Activated T-helper 1 cell treated with anti-CD3 and anti-CD28 coated beads, Interleukin-12 subunit alpha, Interleukin-12 subunit beta, Interleukin-2, Interleukin-4 antibody, amounts not matched to agents 30 ng/mL and 10 ng/mL and 1 ng/mL, durations not matched to agents 14 hours and 24 hours and 36 hours (primary cell): ENCODE data around the gene SLC22A6. TPM values are rescaled to one million over a fixed set of nuclear protein-coding genes. Genes with fewer than 3 reads are reported as not detected.
"Not testable (repeated sequence)": the region's sequence is repeated elsewhere in the genome, so short reads cannot be mapped to it uniquely, and the experiment has no call there.

ENCODE experiments used
- DNase-seq: peaks from one replicate; pipeline ENCODE4 v3.0.0; 2021; ENCODE audit warnings: low spot score
- H3K27ac Mint-ChIP-seq: one replicate; pipeline ENCODE4 v1.8.0; 2021; ENCODE audit warnings: mild to moderate bottlenecking, mixed read lengths
- H3K27me3 Mint-ChIP-seq: one replicate; pipeline ENCODE4 v1.8.0; 2022; ENCODE audit warnings: mild to moderate bottlenecking, moderate library complexity, mixed read lengths; ENCODE audit not compliant: insufficient read depth
- H3K36me3 Mint-ChIP-seq: one replicate; pipeline ENCODE4 v1.8.0; 2021; ENCODE audit warnings: low read depth, mixed read lengths
- H3K4me1 Mint-ChIP-seq: one replicate; pipeline ENCODE4 v1.8.0; 2021; ENCODE audit warnings: low read depth, mixed read lengths
- H3K4me3 Mint-ChIP-seq: one replicate; pipeline ENCODE4 v1.8.0; 2021; ENCODE audit warnings: mild to moderate bottlenecking, moderate library complexity, mixed read lengths
- H3K9me3 Mint-ChIP-seq: one replicate; pipeline ENCODE4 v1.8.0; 2021; ENCODE audit warnings: mixed read lengths
- intact Hi-C: fragments of 100-400 bp; cut with micrococcal nuclease; formaldehyde crosslinking; loops from one replicate; pipeline ENCODE4 v1.15.1; 2024
- total RNA-seq: library from RNA; stranded (reverse); gene quantifications from 2 replicates; pipeline ENCODE4 v1.2.3, GENCODE V29; 2022

The SLC22A6 gene
- total RNA-seq, 1 donor from 2014 or later = not detected

GRCh38 chr11:62974848-62975522 is 9.8 kb downstream of the SLC22A6 start:
- DNase-seq = no peak
- no peaks in the 10 kb centered on the region for H3K9me3 Mint-ChIP-seq

GRCh38 chr11:62965574-62965973 is 19.2 kb downstream of the SLC22A6 start:
- no peak for DNase-seq
- Mint-ChIP-seq H3K27ac (no peak overlapping the region), H3K4me3 (no peak overlapping the region), H3K27me3 (peaks cover 20% of the 10 kb centered on the region), H3K36me3 (no peaks in the 10 kb centered on the region), H3K4me1 (no peaks in the 10 kb centered on the region), H3K9me3 (no peaks in the 10 kb centered on the region)
- intact Hi-C loops = no loop called here

More at GRCh38 chr11:62974848-62975522, 9.8 kb downstream of the SLC22A6 start:
- H3K4me1 Mint-ChIP-seq = no peaks in the 10 kb centered on the region
- intact Hi-C loops = loop anchor here (1.0 kb wide), 1 partner anchor 69 kb away; no protein-coding TSS in a partner anchor
- H3K36me3 Mint-ChIP-seq = no peaks in the 10 kb centered on the region
- H3K27me3 Mint-ChIP-seq = peaks cover 3% of the 10 kb centered on the region
- no peak overlapping the region for H3K4me3 Mint-ChIP-seq
- H3K27ac Mint-ChIP-seq = no peak overlapping the region

DNA sequence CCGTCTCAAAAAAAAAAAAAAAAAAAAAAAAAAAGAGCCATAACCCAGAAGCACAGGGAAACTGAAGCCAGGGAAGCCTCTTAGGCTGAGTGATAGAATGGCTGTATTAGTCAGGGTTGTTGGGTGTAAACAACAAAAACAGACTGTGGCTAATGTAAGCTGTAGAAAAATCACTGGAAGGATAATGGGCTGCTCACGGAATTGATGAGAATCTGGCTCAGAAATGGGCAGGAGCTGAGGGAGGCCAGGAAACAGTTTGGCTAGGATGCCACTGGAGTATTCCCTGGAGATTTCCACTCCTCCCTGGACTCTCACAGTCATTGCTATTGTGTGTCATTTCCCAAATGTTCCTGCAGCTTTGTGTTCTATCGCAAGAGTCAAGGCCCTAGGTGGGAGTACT is 22.4 kb downstream of the SLC22A6 start:
- Mint-ChIP-seq H3K27me3 (peaks cover 9% of the 10 kb centered on the region), H3K36me3 (no peaks in the 10 kb centered on the region), H3K4me1 (no peaks in the 10 kb centered on the region), H3K27ac (no peak overlapping the region), H3K4me3 (no peak overlapping the region), H3K9me3 (no peaks in the 10 kb centered on the region)
- intact Hi-C loops = no loop called here
- DNase-seq = no peak

- H3K27me3 Mint-ChIP-seq = peaks cover 11% of the 10 kb centered on the region
- no peak overlapping the region for H3K4me3 Mint-ChIP-seq
- no peak overlapping the region for H3K27ac Mint-ChIP-seq
- no peak for DNase-seq
- no peaks in the 10 kb centered on the region for H3K9me3 Mint-ChIP-seq
- no peaks in the 10 kb centered on the region for H3K4me1 Mint-ChIP-seq
- H3K36me3 Mint-ChIP-seq = no peaks in the 10 kb centered on the region
- intact Hi-C loops = no loop called here
Observed at GRCh38 chr11:62961017-62961570, 23.7 kb downstream of the SLC22A6 start.

GRCh38 chr11:62959422-62959980 is 25.3 kb downstream of the SLC22A6 start:
- H3K36me3 Mint-ChIP-seq = no peaks in the 10 kb centered on the region
- no peak overlapping the region for H3K27ac Mint-ChIP-seq
- no peaks in the 10 kb centered on the region for H3K4me1 Mint-ChIP-seq
- H3K9me3 Mint-ChIP-seq = no peaks in the 10 kb centered on the region
- H3K27me3 Mint-ChIP-seq = peaks cover 11% of the 10 kb centered on the region
- H3K4me3 Mint-ChIP-seq = no peak overlapping the region
- DNase-seq = no peak
- intact Hi-C loops = no loop called here

- no peak for DNase-seq
- Mint-ChIP-seq H3K36me3 (no peaks in the 10 kb centered on the region), H3K27ac (no peak overlapping the region), H3K27me3 (peaks cover 11% of the 10 kb centered on the region), H3K4me1 (no peaks in the 10 kb centered on the region), H3K4me3 (no peak overlapping the region), H3K9me3 (no peaks in the 10 kb centered on the region)
- intact Hi-C loops = no loop called here
Observed at GRCh38 chr11:62958547-62959421, 26.0 kb downstream of the SLC22A6 start.

DNA sequence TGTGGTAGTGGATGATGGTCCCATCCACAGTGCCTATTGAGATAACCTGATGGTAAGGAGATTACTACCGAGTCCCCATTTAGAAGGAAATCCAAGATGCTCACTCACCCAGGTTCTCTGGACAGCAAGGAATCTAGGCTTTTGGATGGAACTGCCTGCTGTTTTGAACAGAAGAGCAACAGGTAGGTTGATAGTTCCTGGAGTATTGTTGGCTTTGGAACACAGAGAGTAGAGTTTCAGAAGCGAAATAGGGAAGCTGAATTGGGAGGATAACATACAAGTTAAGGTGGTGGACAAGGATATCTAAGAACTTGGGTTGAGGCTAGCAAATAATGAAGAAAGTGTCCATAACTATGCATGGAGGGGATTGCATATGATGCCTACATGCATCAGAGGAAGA is 27.6 kb downstream of the SLC22A6 start:
- H3K4me3 Mint-ChIP-seq = no peak overlapping the region
- DNase-seq = no peak
- no peaks in the 10 kb centered on the region for H3K9me3 Mint-ChIP-seq
- peaks cover 9% of the 10 kb centered on the region for H3K27me3 Mint-ChIP-seq
- no peaks in the 10 kb centered on the region for H3K36me3 Mint-ChIP-seq
- intact Hi-C loops = no loop called here
- no peaks in the 10 kb centered on the region for H3K4me1 Mint-ChIP-seq
- H3K27ac Mint-ChIP-seq = no peak overlapping the region

DNA sequence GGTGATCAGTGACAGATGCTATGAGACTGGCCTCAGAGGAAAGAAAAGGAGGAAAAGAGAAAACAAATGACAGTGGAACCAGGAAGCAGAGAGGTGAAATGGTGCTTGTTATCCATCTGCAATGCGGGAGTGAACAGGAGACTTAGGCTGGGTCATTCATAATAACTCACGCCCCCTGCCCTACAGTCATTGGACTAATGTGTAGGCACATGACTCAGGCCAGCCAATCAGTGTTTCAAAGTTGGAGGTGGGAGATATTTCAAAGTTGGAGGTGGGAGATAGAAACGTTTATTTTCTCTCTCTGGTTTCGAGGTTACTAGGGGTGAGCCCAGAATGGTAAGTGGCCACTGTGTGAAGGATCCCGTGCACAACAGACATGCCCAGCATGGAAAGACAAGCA is 30.3 kb downstream of the SLC22A6 start:
- DNase-seq = no peak
- no peaks in the 10 kb centered on the region for H3K9me3 Mint-ChIP-seq
- no peak overlapping the region for H3K4me3 Mint-ChIP-seq
- no peak overlapping the region for H3K27ac Mint-ChIP-seq
- intact Hi-C loops = no loop called here
- no peaks in the 10 kb centered on the region for H3K4me1 Mint-ChIP-seq
- no peaks in the 10 kb centered on the region for H3K36me3 Mint-ChIP-seq
- H3K27me3 Mint-ChIP-seq = peaks cover 12% of the 10 kb centered on the region

DNA sequence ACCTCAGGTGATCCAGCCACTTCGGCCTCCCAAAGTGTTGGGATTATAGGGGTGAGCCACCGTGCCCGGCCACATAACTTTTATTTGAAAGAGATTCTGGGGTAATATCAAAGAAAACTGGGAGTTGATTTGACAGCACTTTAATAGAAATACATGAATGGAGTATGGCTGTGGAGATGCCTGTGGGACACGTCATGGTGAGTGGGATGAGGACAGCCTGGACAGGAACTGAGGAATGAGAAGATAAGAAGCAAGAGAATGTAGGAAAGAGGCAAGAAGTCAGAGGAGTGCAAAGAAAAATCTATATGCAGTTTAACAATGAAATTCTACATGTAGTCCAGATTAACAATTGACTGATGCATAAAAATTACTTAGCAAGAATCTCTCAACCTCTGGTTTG is 31.0 kb downstream of the SLC22A6 start:
- H3K4me3 Mint-ChIP-seq = no peak overlapping the region
- no peak for DNase-seq
- intact Hi-C loops = no loop called here
- peaks cover 16% of the 10 kb centered on the region for H3K27me3 Mint-ChIP-seq
- H3K36me3 Mint-ChIP-seq = no peaks in the 10 kb centered on the region
- H3K9me3 Mint-ChIP-seq = no peaks in the 10 kb centered on the region
- H3K27ac Mint-ChIP-seq = no peak overlapping the region
- H3K4me1 Mint-ChIP-seq = no peaks in the 10 kb centered on the region

DNA sequence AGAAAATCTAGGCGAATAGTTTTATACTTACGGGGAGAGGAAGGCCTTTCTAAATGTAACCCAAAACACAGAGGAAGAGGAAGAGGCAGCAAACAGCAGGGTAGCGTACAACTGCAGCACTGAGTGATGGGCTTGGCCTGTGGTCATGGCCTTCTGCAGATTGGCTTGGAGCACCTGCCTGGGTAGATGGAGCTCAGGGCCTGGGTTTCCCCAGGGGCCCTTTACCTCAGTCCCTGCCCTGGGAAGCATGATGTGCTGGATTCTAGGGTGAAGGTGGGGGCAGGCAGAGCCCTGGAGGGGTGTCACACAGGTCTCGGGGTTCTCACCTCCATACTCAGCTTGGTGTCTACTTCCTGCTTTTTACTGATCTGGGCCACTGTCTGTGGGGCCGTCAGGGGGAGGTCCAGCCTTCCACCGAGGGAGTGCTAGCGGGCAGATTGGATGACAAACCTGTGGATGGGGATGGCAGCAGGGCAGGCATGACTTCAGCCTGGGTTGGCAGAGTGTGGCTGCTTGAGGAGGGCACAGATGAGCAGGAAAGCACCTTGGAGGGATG is 35.9 kb downstream of the SLC22A6 start:
- H3K9me3 Mint-ChIP-seq = no peaks in the 10 kb centered on the region
- H3K27ac Mint-ChIP-seq = no peak overlapping the region
- H3K4me3 Mint-ChIP-seq = no peak overlapping the region
- intact Hi-C loops = no loop called here
- DNase-seq = no peak
- H3K4me1 Mint-ChIP-seq = no peaks in the 10 kb centered on the region
- no peaks in the 10 kb centered on the region for H3K36me3 Mint-ChIP-seq
- peaks cover 19% of the 10 kb centered on the region for H3K27me3 Mint-ChIP-seq

- H3K9me3 Mint-ChIP-seq, DNase-seq, H3K4me1 Mint-ChIP-seq, intact Hi-C loops, H3K4me3 Mint-ChIP-seq, H3K27ac Mint-ChIP-seq, H3K36me3 Mint-ChIP-seq: not testable (repeated sequence)
- H3K27me3 Mint-ChIP-seq = peaks cover 22% of the 10 kb centered on the region
Observed at GRCh38 chr11:62945538-62945937, 39.2 kb downstream of the SLC22A6 start.

GRCh38 chr11:62937528-62937927 is 47.2 kb downstream of the SLC22A6 start:
- H3K4me3 Mint-ChIP-seq, intact Hi-C loops, H3K4me1 Mint-ChIP-seq, H3K9me3 Mint-ChIP-seq, H3K36me3 Mint-ChIP-seq, DNase-seq, H3K27ac Mint-ChIP-seq, H3K27me3 Mint-ChIP-seq: not testable (repeated sequence)

- Mint-ChIP-seq H3K9me3 (peaks cover 9% of the 10 kb centered on the region), H3K4me3 (no peak overlapping the region), H3K27ac (no peak overlapping the region), H3K4me1 (no peaks in the 10 kb centered on the region), H3K27me3 (peaks cover 12% of the 10 kb centered on the region), H3K36me3 (peaks cover 2% of the 10 kb centered on the region)
- no peak for DNase-seq
- intact Hi-C loops = no loop called here
Observed at GRCh38 chr11:62934496-62934785, 50.3 kb downstream of the SLC22A6 start.
